MCF 10A (cell line): Measurements from ENCODE around the gene KRTAP9-9. TPM values are rescaled to one million over a fixed set of nuclear protein-coding genes. Genes with fewer than 3 reads are reported as not detected.
"Not testable (repeated sequence)": the region's sequence is repeated elsewhere in the genome, so short reads cannot be mapped to it uniquely, and the experiment has no call there.

Experiments
- BruUV-seq: library from RNA; stranded (reverse); fragments of 400-500 nt; replicated peaks from 2 replicates; lab custom pipeline; 2021; lab: Mats Ljungman, UMichigan
- CTCF ChIA-PET: fragments of 300-600 bp; sonication (Branson Sonifier 250); formaldehyde crosslinking; extraction: SDS; loops from one replicate; lab custom pipeline; 2021; ENCODE audit warnings: antibody characterized with exemption, inconsistent platforms; lab: Yijun Ruan, JAX
- POLR2A ChIA-PET: fragments of 300-600, 350-650 bp; sonication (Branson Sonifier 250); formaldehyde crosslinking; extraction: SDS; loops from one replicate; lab custom pipeline; 2020; ENCODE audit warnings: antibody characterized with exemption, inconsistent platforms; lab: Yijun Ruan, JAX
- DNase-seq: peaks from one replicate; pipeline ENCODE4 v3.0.0-alpha.2; 2018; ENCODE audit not compliant: unreplicated experiment
- H3K27ac Mint-ChIP-seq: one replicate; pipeline ENCODE4 v1.8.0; 2022; ENCODE audit warnings: mild to moderate bottlenecking, low read depth, mixed read lengths; ENCODE audit not compliant: unreplicated experiment
- H3K27me3 Mint-ChIP-seq: one replicate; pipeline ENCODE4 v1.8.0; 2022; ENCODE audit warnings: mixed read lengths; ENCODE audit not compliant: insufficient read depth, unreplicated experiment
- H3K36me3 Mint-ChIP-seq: one replicate; pipeline ENCODE4 v1.8.0; 2022; ENCODE audit warnings: mild to moderate bottlenecking, moderate library complexity, mixed read lengths; ENCODE audit not compliant: insufficient read depth, unreplicated experiment
- H3K4me1 Mint-ChIP-seq: one replicate; pipeline ENCODE4 v1.8.0; 2022; ENCODE audit warnings: mixed read lengths; ENCODE audit not compliant: insufficient read depth, unreplicated experiment
- H3K4me3 Mint-ChIP-seq: one replicate; pipeline ENCODE4 v1.8.0; 2022; ENCODE audit warnings: mild to moderate bottlenecking, moderate library complexity, mixed read lengths; ENCODE audit not compliant: unreplicated experiment
- H3K9me3 Mint-ChIP-seq: one replicate; pipeline ENCODE4 v1.8.0; 2022; ENCODE audit warnings: mixed read lengths; ENCODE audit not compliant: unreplicated experiment
- CTCF ChIP-seq: fragments of 200-600 bp; IDR thresholded peaks from one replicate; pipeline ENCODE4 v1.8.0; 2022; ENCODE audit warnings: antibody characterized with exemption, mild to moderate bottlenecking; ENCODE audit not compliant: unreplicated experiment
- intact Hi-C: fragments of 100-400 bp; cut with micrococcal nuclease; formaldehyde crosslinking; loops from 2 replicates; pipeline ENCODE4 v1.14.1; 2022
- total RNA-seq: library from RNA; stranded (reverse); gene quantifications from 2 replicates; pipeline ENCODE4 v1.2.3, GENCODE V29; 2022

Gene KRTAP9-9
- total RNA-seq, 1 experiment from 2014 or later, result not detected

DNA sequence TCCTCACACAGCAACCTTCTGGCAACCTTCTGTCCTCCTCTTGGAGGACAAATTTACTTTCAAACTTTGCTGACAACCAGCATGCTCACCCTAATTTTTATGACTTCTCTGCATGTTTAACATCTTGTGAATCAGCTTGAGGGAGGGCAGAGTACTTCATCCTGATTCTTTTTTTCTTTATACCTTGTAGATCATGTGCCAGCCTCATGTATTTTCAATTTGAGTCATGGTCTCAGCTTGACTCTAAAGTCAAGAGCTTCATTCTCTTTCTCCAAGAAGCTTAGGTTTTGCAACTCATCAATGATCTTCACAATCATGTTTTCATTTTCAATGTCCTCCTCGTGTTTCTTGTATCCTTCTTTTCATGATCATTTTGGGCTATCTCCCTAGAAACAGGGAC, 16.7 kb downstream of the KRTAP9-9 start:
- no TSS peak for BruUV-seq
- H3K4me1 Mint-ChIP-seq, result no peaks in the 10 kb centered on the region
- H3K27ac Mint-ChIP-seq, result no peak overlapping the region
- CTCF ChIA-PET, result no interaction called here
- POLR2A ChIA-PET, result no interaction called here
- H3K4me3 Mint-ChIP-seq, result no peak overlapping the region
- intact Hi-C loops, result no loop called here
- H3K36me3 Mint-ChIP-seq, result no peaks in the 10 kb centered on the region
- no peak for DNase-seq
- TF ChIP-seq CTCF, result no peak
- no peaks in the 10 kb centered on the region for H3K9me3 Mint-ChIP-seq
- peaks cover 15% of the 10 kb centered on the region for H3K27me3 Mint-ChIP-seq

- ChIA-PET POLR2A (interaction anchor here (1.2 kb wide), 1 partner anchor 104 kb away, joined by 3 read pairs; no protein-coding TSS in a partner anchor), CTCF (interaction anchor here (0.7 kb wide), 1 partner anchor 86 kb away, joined by 3 read pairs; no protein-coding TSS in a partner anchor)
- intact Hi-C loops, DNase-seq, BruUV-seq, H3K9me3 Mint-ChIP-seq, H3K27ac Mint-ChIP-seq, H3K4me3 Mint-ChIP-seq, H3K4me1 Mint-ChIP-seq, H3K36me3 Mint-ChIP-seq: not testable (repeated sequence)
- peaks cover 54% of the 10 kb centered on the region for H3K27me3 Mint-ChIP-seq
Observed at GRCh38 chr17:41275648-41276190, 20.5 kb downstream of the KRTAP9-9 start, which contains the start of gene KRTAP9-7. KRTAP9-7 (plus strand) TSS chr17:41275698; CDS start chr17:41275698, 0 bp downstream.

GRCh38 chr17:41278176-41278955, 23.2 kb downstream of the KRTAP9-9 start:
- ChIA-PET POLR2A (no interaction called here), CTCF (no interaction called here)
- Mint-ChIP-seq H3K36me3 (no peaks in the 10 kb centered on the region), H3K27me3 (peaks cover 76% of the 10 kb centered on the region), H3K4me1 (no peaks in the 10 kb centered on the region), H3K27ac (no peak overlapping the region), H3K9me3 (no peaks in the 10 kb centered on the region), H3K4me3 (no peak overlapping the region)
- intact Hi-C loops, result no loop called here
- DNase-seq, result no peak
- no peak for TF ChIP-seq CTCF
- no TSS peak for BruUV-seq

DNA sequence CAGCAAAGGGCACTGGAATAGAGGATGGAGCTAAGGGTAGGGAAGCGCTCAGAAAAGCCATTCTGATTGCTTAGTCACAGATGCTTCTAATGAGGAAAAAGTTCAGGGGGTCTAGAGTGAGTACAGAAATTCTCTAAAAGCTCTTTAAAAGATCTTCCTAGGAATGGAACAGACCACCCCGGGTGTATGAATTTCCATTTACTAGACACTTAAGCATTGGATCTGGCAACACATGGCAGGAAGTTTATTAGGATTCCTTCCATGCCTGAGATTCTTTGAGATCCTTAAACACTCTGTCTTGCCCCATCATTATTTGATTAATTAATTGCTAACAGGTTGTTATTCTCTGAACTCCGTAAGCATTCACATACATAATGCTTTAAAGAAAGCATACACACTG, 28.9 kb downstream of the KRTAP9-9 start:
- H3K4me3 Mint-ChIP-seq, result no peak overlapping the region
- ChIA-PET POLR2A (no interaction called here), CTCF (interaction anchor here (0.6 to 0.7 kb wide), 2 partner anchors 166 to 208 kb away, joined by 3 read pairs; no protein-coding TSS in a partner anchor)
- H3K27ac Mint-ChIP-seq, result no peak overlapping the region
- no peak for TF ChIP-seq CTCF
- intact Hi-C loops, result no loop called here
- H3K36me3 Mint-ChIP-seq, result no peaks in the 10 kb centered on the region
- no peaks in the 10 kb centered on the region for H3K4me1 Mint-ChIP-seq
- BruUV-seq, result no TSS peak
- no peaks in the 10 kb centered on the region for H3K9me3 Mint-ChIP-seq
- H3K27me3 Mint-ChIP-seq, result peaks cover 46% of the 10 kb centered on the region
- DNase-seq, result no peak
